NT2/D1 (cell line): ENCODE measurements around the gene SRGAP1.

Experiments used
- DNase-seq: peaks from one replicate; pipeline ENCODE4 v3.0.0-alpha.2; 2011; ENCODE audit warnings: low read depth, low spot score
- H3K27me3 ChIP-seq: 2 replicates; pipeline ENCODE4 v1.6.0; 2011; ENCODE audit warnings: mild to moderate bottlenecking; ENCODE audit not compliant: insufficient read length, insufficient read depth
- H3K36me3 ChIP-seq: 2 replicates; pipeline ENCODE4 v1.6.1; 2011; ENCODE audit warnings: mild to moderate bottlenecking, low read length, mixed read lengths; ENCODE audit not compliant: insufficient read depth, insufficient read length
- H3K4me1 ChIP-seq: 2 replicates; pipeline ENCODE4 v1.5.1; 2011; ENCODE audit not compliant: insufficient read depth, insufficient read length
- H3K4me3 ChIP-seq: 2 replicates; pipeline ENCODE4 v1.5.1; 2011; ENCODE audit warnings: low read depth; ENCODE audit not compliant: insufficient read length
- H3K9ac ChIP-seq: 2 replicates; pipeline ENCODE4 v1.6.0; 2011; ENCODE audit warnings: low read depth; ENCODE audit not compliant: insufficient read length
- H3K9me3 ChIP-seq: 2 replicates; pipeline ENCODE4 v1.5.1; 2011; ENCODE audit warnings: mild to moderate bottlenecking, low read length; ENCODE audit not compliant: insufficient read depth
- SUZ12 ChIP-seq: IDR thresholded peaks from 2 replicates; pipeline ENCODE4 v1.6.1; 2011; ENCODE audit not compliant: insufficient read length, insufficient read depth; ENCODE audit errors: extremely low read depth
- YY1 ChIP-seq: IDR thresholded peaks from 2 replicates; pipeline ENCODE4 v1.6.1; 2011; ENCODE audit not compliant: insufficient read length, insufficient read depth
- ZNF274 ChIP-seq: IDR thresholded peaks from 2 replicates; pipeline ENCODE4 v1.6.1; 2011; ENCODE audit warnings: mild to moderate bottlenecking, low read depth, low read length

SRGAP1 gene

DNA sequence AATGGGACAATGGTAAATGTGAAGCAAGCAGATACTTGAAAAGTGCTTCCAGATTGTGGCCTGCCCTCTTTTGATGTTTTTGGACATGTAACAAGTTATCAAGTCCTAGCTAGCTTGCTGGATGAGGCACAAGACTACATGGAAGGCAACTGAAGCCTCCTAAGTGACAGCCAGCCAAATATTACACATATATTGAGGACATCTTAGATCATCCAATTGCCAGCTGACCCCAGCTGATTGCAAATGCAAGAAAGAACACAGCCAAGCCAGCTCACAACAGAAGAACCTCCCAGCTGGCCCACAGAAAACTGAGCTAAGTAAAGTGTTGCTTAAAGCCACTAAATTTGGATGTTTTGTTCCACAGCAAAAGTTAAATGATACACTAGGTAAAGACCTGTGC, 156.9 kb downstream of the SRGAP1 start:
- H3K4me3 ChIP-seq = no peak overlapping the region
- no peaks in the 10 kb centered on the region for H3K36me3 ChIP-seq
- DNase-seq = no peak
- H3K9me3 ChIP-seq = no peaks in the 10 kb centered on the region
- no peak overlapping the region for H3K9ac ChIP-seq
- TF ChIP-seq SUZ12 (no peak), ZNF274 (no peak), YY1 (no peak)
- no peaks in the 10 kb centered on the region for H3K4me1 ChIP-seq
- H3K27me3 ChIP-seq = no peaks in the 10 kb centered on the region

DNA sequence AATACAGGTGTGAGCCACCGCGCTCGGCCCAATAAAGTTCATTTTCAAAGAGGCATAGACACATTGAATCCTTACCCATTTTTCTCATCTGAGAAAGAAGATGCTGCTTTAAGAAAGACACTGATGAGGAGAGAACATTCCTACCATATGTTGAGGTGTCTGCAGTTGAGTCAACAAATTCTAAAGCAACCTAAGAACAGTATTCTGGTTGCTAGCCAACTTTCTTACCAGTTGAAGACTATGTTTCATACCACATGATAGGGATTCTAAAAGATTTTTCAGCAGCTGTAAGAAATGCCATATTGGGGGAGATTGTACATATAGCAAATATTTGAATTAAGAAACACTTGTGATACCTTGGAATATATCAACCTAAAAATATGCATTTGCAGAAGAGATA, 160.1 kb downstream of the SRGAP1 start:
- TF ChIP-seq YY1 = no peak
- no peak for TF ChIP-seq SUZ12
- TF ChIP-seq ZNF274 = no peak
- Histone ChIP-seq H3K9me3 (no peaks in the 10 kb centered on the region), H3K4me1 (no peaks in the 10 kb centered on the region), H3K27me3 (no peaks in the 10 kb centered on the region), H3K9ac (no peak overlapping the region), H3K36me3 (no peaks in the 10 kb centered on the region), H3K4me3 (no peak overlapping the region)
- no peak for DNase-seq

DNA sequence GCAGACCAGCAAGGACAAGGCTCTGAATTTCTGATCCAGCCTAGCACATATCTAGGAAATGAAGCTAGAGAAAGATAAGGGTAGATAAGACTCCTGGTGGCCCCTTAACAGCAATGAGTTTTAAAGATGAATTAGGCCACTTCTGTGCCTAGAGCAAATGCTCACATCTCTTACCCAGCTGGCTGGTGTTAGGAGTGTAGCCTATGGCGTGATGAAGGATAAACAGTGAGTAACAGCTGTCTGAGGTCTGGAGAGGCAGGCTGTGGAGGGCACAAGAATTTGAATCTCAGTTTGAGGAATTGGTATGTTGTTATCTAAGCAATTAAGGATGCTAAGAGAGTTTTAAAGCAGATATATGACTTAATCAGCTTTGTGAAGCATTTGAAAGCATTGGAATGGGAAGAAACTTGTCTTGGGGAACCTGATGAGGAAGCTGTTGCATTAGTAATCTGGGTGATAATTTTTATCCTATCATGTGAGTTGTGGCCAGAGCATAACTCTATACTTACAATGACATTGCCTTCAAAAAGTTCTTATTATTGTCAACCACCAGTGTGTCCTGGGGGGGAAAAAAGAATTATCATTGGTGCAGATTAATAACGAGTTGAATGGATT, 161.8 kb downstream of the SRGAP1 start:
- no peak overlapping the region for H3K9ac ChIP-seq
- no peaks in the 10 kb centered on the region for H3K27me3 ChIP-seq
- TF ChIP-seq SUZ12 (no peak), ZNF274 (no peak)
- no peaks in the 10 kb centered on the region for H3K4me1 ChIP-seq
- no peak overlapping the region for H3K4me3 ChIP-seq
- H3K36me3 ChIP-seq = no peaks in the 10 kb centered on the region
- no peak for DNase-seq
- no peaks in the 10 kb centered on the region for H3K9me3 ChIP-seq

GRCh38 chr12:64007853-64008252, 163.4 kb downstream of the SRGAP1 start:
- Histone ChIP-seq H3K9ac (no peak overlapping the region), H3K36me3 (no peaks in the 10 kb centered on the region), H3K4me1 (no peaks in the 10 kb centered on the region), H3K27me3 (no peaks in the 10 kb centered on the region), H3K9me3 (no peaks in the 10 kb centered on the region), H3K4me3 (no peak overlapping the region)
- no peak for DNase-seq
- TF ChIP-seq SUZ12 = no peak
- TF ChIP-seq YY1 = no peak
- no peak for TF ChIP-seq ZNF274

GRCh38 chr12:64008596-64008995, 164.1 kb downstream of the SRGAP1 start:
- no peak overlapping the region for H3K9ac ChIP-seq
- H3K9me3 ChIP-seq = no peaks in the 10 kb centered on the region
- no peak overlapping the region for H3K4me3 ChIP-seq
- H3K36me3 ChIP-seq = no peaks in the 10 kb centered on the region
- no peak for TF ChIP-seq YY1
- TF ChIP-seq SUZ12 = no peak
- no peak for TF ChIP-seq ZNF274
- H3K27me3 ChIP-seq = no peaks in the 10 kb centered on the region
- DNase-seq = no peak
- H3K4me1 ChIP-seq = no peaks in the 10 kb centered on the region

DNA sequence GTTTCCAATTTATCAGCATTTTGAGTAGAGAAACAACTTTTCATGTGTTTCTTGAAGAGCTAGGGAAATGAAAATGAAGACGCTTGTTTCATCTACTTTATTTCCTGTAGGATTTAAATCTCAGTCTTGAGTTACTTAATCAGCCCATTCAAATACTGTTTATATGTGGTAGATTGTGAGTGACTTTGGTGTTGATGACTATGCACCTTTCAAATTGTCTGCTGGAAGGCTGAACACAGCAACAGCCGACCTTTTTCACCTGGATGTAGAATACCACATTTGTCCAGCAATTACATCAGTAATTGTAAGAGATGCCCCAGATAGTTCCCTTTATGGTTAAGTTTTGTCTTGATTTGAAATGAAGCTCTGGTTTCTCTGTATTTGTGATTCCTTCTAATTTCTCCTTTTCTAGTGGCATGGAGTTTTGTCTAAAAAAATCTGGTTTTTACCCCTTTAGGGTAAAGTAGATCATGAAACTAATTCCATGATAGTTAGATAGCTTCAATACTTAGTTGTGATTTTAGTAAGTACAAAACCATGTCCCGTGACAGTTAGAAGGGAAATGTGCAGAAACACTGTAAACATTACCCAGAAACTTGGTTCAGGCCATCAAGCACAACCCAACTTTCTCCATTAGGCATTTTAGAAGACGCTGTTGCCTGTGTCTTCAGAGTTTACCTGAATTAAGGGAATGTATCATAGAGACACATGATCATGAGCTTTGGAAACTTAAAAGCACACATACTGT, 165.0 kb downstream of the SRGAP1 start:
- no peak for DNase-seq
- Histone ChIP-seq H3K9ac (no peak overlapping the region), H3K27me3 (no peaks in the 10 kb centered on the region), H3K9me3 (no peaks in the 10 kb centered on the region), H3K36me3 (no peaks in the 10 kb centered on the region), H3K4me1 (no peaks in the 10 kb centered on the region), H3K4me3 (no peak overlapping the region)
- TF ChIP-seq ZNF274 (no peak), YY1 (no peak), SUZ12 (no peak)

DNA sequence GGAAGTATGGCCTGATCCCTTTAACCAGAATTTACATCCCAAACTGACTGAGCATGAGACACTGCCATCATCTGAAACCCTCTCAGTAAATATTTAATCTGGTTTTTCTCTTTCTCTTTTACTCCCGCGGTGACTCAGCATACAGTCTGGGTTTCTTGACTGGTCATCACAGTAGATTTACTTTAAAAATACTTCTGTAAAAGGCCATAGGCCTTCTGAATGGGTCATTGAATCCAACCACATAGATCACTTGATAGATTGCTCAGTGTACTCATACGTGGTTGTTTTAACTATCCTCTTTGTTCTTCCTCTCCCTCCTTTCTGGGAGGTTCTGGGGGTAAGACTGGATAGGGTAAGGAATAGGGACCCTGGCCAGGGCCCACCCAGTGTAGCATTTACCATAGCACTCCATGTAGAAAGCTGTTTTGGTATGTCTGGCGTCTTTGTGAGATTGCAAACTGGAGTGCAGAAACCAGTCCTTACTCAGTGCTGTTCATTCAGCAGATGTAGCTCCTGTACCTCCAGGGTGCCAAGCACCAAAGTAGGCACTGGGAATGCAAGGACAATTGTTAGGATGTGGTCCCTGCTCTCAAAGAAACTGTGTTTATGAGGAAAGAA, 165.7 kb downstream of the SRGAP1 start:
- no peak for TF ChIP-seq ZNF274
- no peak for TF ChIP-seq SUZ12
- TF ChIP-seq YY1 = no peak
- Histone ChIP-seq H3K4me3 (no peak overlapping the region), H3K9me3 (no peaks in the 10 kb centered on the region), H3K4me1 (no peaks in the 10 kb centered on the region), H3K27me3 (no peaks in the 10 kb centered on the region), H3K36me3 (no peaks in the 10 kb centered on the region), H3K9ac (no peak overlapping the region)
- DNase-seq = no peak
